Measurements from ENCODE around the gene RAD51B. TPM values are rescaled to one million over a fixed set of nuclear protein-coding genes. Genes with fewer than 3 reads are reported as not detected.

The RAD51B gene
- total and polyA plus RNA-seq, 7 donors: 2.4 to 24.4 (median 7.1) TPM

GRCh38 chr14:67955261-67955660 lies 135.7 kb downstream of the RAD51B start:
- Histone ChIP-seq H3K4me1 (peaks cover 0 to 41% (median 19%) of the 10 kb centered on the region in 4 donors), H3K4me3 (no peak overlapping the region), H3K27ac (no peak overlapping the region), H3K9me3 (no peaks in the 10 kb centered on the region), H3K36me3 (no peaks in the 10 kb centered on the region), H3K27me3 (no peaks in the 10 kb centered on the region)
- intact Hi-C loops (cut with DNase I): no loop called here
- TF ChIP-seq CTCF (IDR thresholded peaks at IDR 0.05) (no peak), POLR2A (IDR thresholded peaks at IDR 0.05) (no peak), POLR2AphosphoS5 (IDR thresholded peaks at IDR 0.05) (no peak), EP300 (IDR thresholded peaks at IDR 0.05) (no peak)
- no peak for DNase-seq

- TF ChIP-seq CTCF (IDR thresholded peaks at IDR 0.05) (no peak), POLR2AphosphoS5 (IDR thresholded peaks at IDR 0.05) (peak in 3 of 4 donors; percentile 56 to 85 (median 70)), EP300 (IDR thresholded peaks at IDR 0.05) (peak in 1 of 4 donors; percentile 30), POLR2A (IDR thresholded peaks at IDR 0.05) (no peak)
- no peak for DNase-seq
- Histone ChIP-seq H3K36me3 (no peaks in the 10 kb centered on the region), H3K27ac (peak overlapping the region in 3 of 4 donors; percentile 43 to 69 (median 60)), H3K4me3 (no peak overlapping the region), H3K4me1 (peaks cover 0 to 30% (median 11%) of the 10 kb centered on the region in 4 donors), H3K27me3 (no peaks in the 10 kb centered on the region), H3K9me3 (no peaks in the 10 kb centered on the region)
- intact Hi-C loops (cut with DNase I): no loop called here
- 62 to 81% methylated on average over 3 of the region's 3 CpGs for WGBS, 2 donors
Observed at GRCh38 chr14:67957946-67958345, 138.4 kb downstream of the RAD51B start.

GRCh38 chr14:67961676-67962075 lies 142.1 kb downstream of the RAD51B start:
- Histone ChIP-seq H3K4me3 (no peak overlapping the region), H3K9me3 (no peaks in the 10 kb centered on the region), H3K27ac (peak overlapping the region in 3 of 4 donors; percentile 72 to 79 (median 78)), H3K4me1 (peaks cover 0 to 66% (median 41%) of the 10 kb centered on the region in 4 donors), H3K36me3 (no peaks in the 10 kb centered on the region), H3K27me3 (no peaks in the 10 kb centered on the region)
- no peak for TF ChIP-seq CTCF (IDR thresholded peaks at IDR 0.05)
- TF ChIP-seq POLR2AphosphoS5 (IDR thresholded peaks at IDR 0.05): no peak
- TF ChIP-seq POLR2A (IDR thresholded peaks at IDR 0.05): no peak
- DNase-seq: no peak
- intact Hi-C loops (cut with DNase I): no loop called here
- 60 to 85% methylated on average over 2 of the region's 2 CpGs for WGBS, 2 donors

- Histone ChIP-seq H3K36me3 (no peaks in the 10 kb centered on the region), H3K9me3 (no peaks in the 10 kb centered on the region), H3K4me3 (no peak overlapping the region), H3K4me1 (peaks cover 0 to 67% (median 42%) of the 10 kb centered on the region in 4 donors), H3K27me3 (no peaks in the 10 kb centered on the region), H3K27ac (peak overlapping the region in 3 of 4 donors; percentile 72 to 79 (median 78))
- WGBS, 2 donors: 18 to 50% methylated on average over 2 of the region's 2 CpGs
- DNase-seq: no peak
- intact Hi-C loops (cut with DNase I): no loop called here
- TF ChIP-seq EP300 (IDR thresholded peaks at IDR 0.05) (no peak), POLR2A (IDR thresholded peaks at IDR 0.05) (no peak), POLR2AphosphoS5 (IDR thresholded peaks at IDR 0.05) (no peak)
Observed at GRCh38 chr14:67962215-67962644, 142.7 kb downstream of the RAD51B start.

- 14 to 51% methylated on average over 2 of the region's 2 CpGs for WGBS, 2 donors
- Histone ChIP-seq H3K27me3 (no peaks in the 10 kb centered on the region), H3K9me3 (no peaks in the 10 kb centered on the region), H3K4me1 (peaks cover 0 to 55% (median 38%) of the 10 kb centered on the region in 4 donors), H3K27ac (peak overlapping the region; percentile 53 to 79 (median 75)), H3K36me3 (no peaks in the 10 kb centered on the region), H3K4me3 (peak overlapping the region in 2 of 4 donors; percentile 6 to 9)
- intact Hi-C loops (cut with DNase I): no loop called here
- no peak for DNase-seq
- TF ChIP-seq EP300 (IDR thresholded peaks at IDR 0.05) (no peak), CTCF (IDR thresholded peaks at IDR 0.05) (no peak), POLR2A (IDR thresholded peaks at IDR 0.05) (no peak), POLR2AphosphoS5 (IDR thresholded peaks at IDR 0.05) (no peak)
Observed at GRCh38 chr14:67963545-67963944, 144.0 kb downstream of the RAD51B start.
